Skin of body (tissue), 3 donors: ENCODE results near the gene HSD17B10. TPM values are rescaled to one million over a fixed set of nuclear protein-coding genes. Genes with fewer than 3 reads are reported as not detected.
"Not testable (repeated sequence)": the region's sequence is repeated elsewhere in the genome, so short reads cannot be mapped to it uniquely, and the experiment has no call there.

ENCODE experiments used
- DNase-seq: peaks from one replicate; lab custom pipeline; 2025; lab: John Stamatoyannopoulos, UW
- small RNA-seq: library from RNA; depleted of rRNA; stranded (forward); fragments of <200 nt; gene quantifications from one replicate; pipeline ENCODE3, GENCODE V24; 2014; ENCODE audit warnings: low replicate concordance
- total RNA-seq: library from RNA; depleted of rRNA; stranded (reverse); fragments of >200 nt; gene quantifications from one replicate; pipeline ENCODE4 v1.2.3, GENCODE V29; 2014

Gene HSD17B10
- total RNA-seq, 1 donor from 2014 or later, result 37.2 TPM

- no peak for DNase-seq
Measured at GRCh38 chrX:53437206-53437605, 3.0 kb upstream of the HSD17B10 start.

- DNase-seq, result no peak
Measured at GRCh38 chrX:53435997-53436396, 1.8 kb upstream of the HSD17B10 start.

- no peak for DNase-seq
Measured at GRCh38 chrX:53430231-53430630, 3.9 kb downstream of the HSD17B10 start.

GRCh38 chrX:53429755-53430154 lies 4.4 kb downstream of the HSD17B10 start:
- no peak for DNase-seq

GRCh38 chrX:53422861-53423306 lies 11.3 kb downstream of the HSD17B10 start, which contains the start of gene RIBC1:
Gene RIBC1 (plus strand): TSS chrX:53422873. CDS start chrX:53426277, 3,404 bp downstream.
- DNase-seq, result no peak

GRCh38 chrX:53422086-53422860 lies 11.9 kb downstream of the HSD17B10 start, which contains the start of gene SMC1A:
Gene SMC1A (minus strand): TSS chrX:53422654. CDS start chrX:53422600, 54 bp downstream.
- DNase-seq, result peak; percentile 96

- DNase-seq, result no peak
Measured at GRCh38 chrX:53421772-53422085, 12.4 kb downstream of the HSD17B10 start.

GRCh38 chrX:53421125-53421524 lies 13.0 kb downstream of the HSD17B10 start:
- DNase-seq, result no peak

GRCh38 chrX:53420351-53420750 lies 13.8 kb downstream of the HSD17B10 start:
- DNase-seq, result not testable (repeated sequence)

- no peak for DNase-seq
Measured at GRCh38 chrX:53412446-53412845, 21.7 kb downstream of the HSD17B10 start.

- DNase-seq, result no peak
Measured at GRCh38 chrX:53403535-53403934, 30.6 kb downstream of the HSD17B10 start.

- no peak for DNase-seq
Measured at GRCh38 chrX:53398216-53398615, 36.0 kb downstream of the HSD17B10 start.

GRCh38 chrX:53395605-53396298 lies 38.4 kb downstream of the HSD17B10 start:
- DNase-seq, result no peak

- DNase-seq, result no peak
Measured at GRCh38 chrX:53383376-53384076, 50.6 kb downstream of the HSD17B10 start.

Small RNA genes within 50 kb of the gene (small RNA-seq; reads per million reads assigned to genes)
- not detected for gene MIR6857
- gene VTRNA3-1P, result not detected

Other genes with a start within 250 kb of the HSD17B10 start
- 105 TPM for gene KDM5C, start 209.2 kb downstream of the HSD17B10 start, total RNA-seq
- gene IQSEC2, start 152.8 kb downstream of the HSD17B10 start, total RNA-seq, result 6.6 TPM
- gene SMC1A, start 11.7 kb downstream of the HSD17B10 start, total RNA-seq, result 22.3 TPM
- gene RIBC1, start 11.5 kb downstream of the HSD17B10 start, total RNA-seq, result 0.49 TPM